HG02852 (cell line): ENCODE measurements around the gene OSBPL9.
"Not testable (repeated sequence)": the region's sequence is repeated elsewhere in the genome, so short reads cannot be mapped to it uniquely, and the experiment has no call there.

Source experiments
- ATAC-seq: cut with Tn5 transposase; IDR thresholded peaks from one replicate; pipeline ENCODE4 v1.9.1; 2021; ENCODE audit warnings: mild to moderate bottlenecking, moderate library complexity; ENCODE audit not compliant: unreplicated experiment

OSBPL9 gene

GRCh38 chr1:51761351-51761750, 144.5 kb downstream of the OSBPL9 start:
- no peak for ATAC-seq

- ATAC-seq: no peak
These were observed 152.2 kb downstream of the OSBPL9 start for GRCh38 chr1:51768971-51769588.

- ATAC-seq: no peak
These were observed 159.5 kb downstream of the OSBPL9 start for GRCh38 chr1:51776408-51776807.

- no peak for ATAC-seq
These were observed 164.0 kb downstream of the OSBPL9 start for GRCh38 chr1:51780927-51781326.

GRCh38 chr1:51784997-51785421, 168.1 kb downstream of the OSBPL9 start:
- ATAC-seq: no peak

GRCh38 chr1:51788938-51789337, 172.0 kb downstream of the OSBPL9 start:
- no peak for ATAC-seq

GRCh38 chr1:51789342-51789741, 172.4 kb downstream of the OSBPL9 start:
- no peak for ATAC-seq

GRCh38 chr1:51790385-51790784, 173.5 kb downstream of the OSBPL9 start:
- no peak for ATAC-seq

- no peak for ATAC-seq
These were observed 175.0 kb downstream of the OSBPL9 start for GRCh38 chr1:51791888-51792287.

GRCh38 chr1:51792864-51793263, 176.0 kb downstream of the OSBPL9 start:
- ATAC-seq: no peak

- no peak for ATAC-seq
These were observed 177.4 kb downstream of the OSBPL9 start for GRCh38 chr1:51794260-51794659.

- ATAC-seq: no peak
These were observed 178.0 kb downstream of the OSBPL9 start for GRCh38 chr1:51794868-51795267.

- no peak for ATAC-seq
These were observed 182.5 kb downstream of the OSBPL9 start for GRCh38 chr1:51799372-51799771.

GRCh38 chr1:51814513-51814912, 197.6 kb downstream of the OSBPL9 start:
- ATAC-seq: no peak

- ATAC-seq: no peak
These were observed 201.6 kb downstream of the OSBPL9 start for GRCh38 chr1:51818487-51818886.

GRCh38 chr1:51819021-51819420, 202.1 kb downstream of the OSBPL9 start:
- ATAC-seq: not testable (repeated sequence)

- ATAC-seq: no peak
These were observed 202.9 kb downstream of the OSBPL9 start for GRCh38 chr1:51819810-51820209.

- ATAC-seq: no peak
These were observed 212.2 kb downstream of the OSBPL9 start for GRCh38 chr1:51829058-51829457.

- no peak for ATAC-seq
These were observed 216.8 kb downstream of the OSBPL9 start for GRCh38 chr1:51833700-51834099.

- ATAC-seq: no peak
These were observed 220.4 kb downstream of the OSBPL9 start for GRCh38 chr1:51837243-51837642.
